Testis (tissue), 3 donors: ENCODE data around the gene SLU7. TPM values are rescaled to one million over a fixed set of nuclear protein-coding genes. Genes with fewer than 3 reads are reported as not detected.
"Not testable (repeated sequence)": the region's sequence is repeated elsewhere in the genome, so short reads cannot be mapped to it uniquely, and the experiment has no call there.

Experiments
- DNase-seq: peaks from one replicate; pipeline ENCODE4 v3.0.0-alpha.2; 2019
- H3K27ac ChIP-seq, 2 donors: fragments of 200-600 bp; sonication (generic); one replicate each; pipeline ENCODE4 v1.5.1; 2019
- H3K27me3 ChIP-seq: fragments of 200-600 bp; sonication (generic); one replicate; pipeline ENCODE4 v1.5.1; 2019
- H3K36me3 ChIP-seq: fragments of 200-600 bp; sonication (generic); one replicate; pipeline ENCODE4 v1.5.1; 2017; ENCODE audit warnings: low read depth; ENCODE audit errors: missing control alignments
- H3K4me1 ChIP-seq: fragments of 200-600 bp; sonication (generic); one replicate; pipeline ENCODE4 v1.5.1; 2019
- H3K4me3 ChIP-seq, 2 donors: fragments of 200-600 bp; sonication (generic); one replicate each; pipeline ENCODE4 v1.5.1; 2017 to 2019
- H3K9me3 ChIP-seq: fragments of 200-600 bp; sonication (generic); one replicate; pipeline ENCODE4 v1.5.1; 2017
- CTCF ChIP-seq, 3 experiments: fragments of 450-650 bp in 2 of 3; fragments of 200-600 bp in 1 of 3; sonication (generic) in 1 of 3; IDR thresholded peaks; one replicate each; pipeline ENCODE4 v1.5.1; 2016 to 2019; ENCODE audit warnings: antibody characterized with exemption in 3 of 3, mild to moderate bottlenecking in 2 of 3, moderate library complexity in 1 of 3
- POLR2A ChIP-seq: fragments of 450-650 bp; IDR thresholded peaks from one replicate; pipeline ENCODE4 v1.6.1; 2017; ENCODE audit warnings: antibody characterized with exemption, mild to moderate bottlenecking, moderate library complexity
- WGBS, 2 donors: methylation state at CpG; one replicate each; pipeline ENCODE4 v1.1.5; 2018; 5-methylcytosine and 5-hydroxymethylcytosine counted together
- intact Hi-C: fragments of 100-400 bp; cut with DNase I; formaldehyde crosslinking; loops from one replicate; pipeline ENCODE4 v1.15.1; 2023; ENCODE audit warnings: low total_unique reads
- polyA plus RNA-seq: library from polyadenylated mRNA; stranded (reverse); fragments of 350-450 nt; fragmentation: Illumina TruSeq; extraction: RNeasy Lipid Tissue Mini Kit (QIAGEN cat#74804); gene quantifications from one replicate; pipeline ENCODE4 v1.2.3, GENCODE V29; 2014; ENCODE audit warnings: low read depth, low replicate concordance; ENCODE audit not compliant: insufficient read depth
- total RNA-seq, 2 donors: library from RNA; depleted of rRNA; stranded (reverse); fragments of >200 nt; gene quantifications; one replicate each; pipeline ENCODE4 v1.2.3, GENCODE V29; 2016

The SLU7 gene
- total and polyA plus RNA-seq, 3 donors from 2014 or later = 60.1 to 100.0 (median 92.4) TPM

GRCh38 chr5:160438316-160439204 is 19.7 kb upstream of the SLU7 start:
- Histone ChIP-seq H3K36me3 (no peaks in the 10 kb centered on the region), H3K27me3 (no peaks in the 10 kb centered on the region), H3K4me3 (peak overlapping the region; percentile 29 to 54), H3K9me3 (no peaks in the 10 kb centered on the region), H3K4me1 (no peaks in the 10 kb centered on the region), H3K27ac (no peak overlapping the region)
- intact Hi-C loops = no loop called here
- WGBS, 2 donors = 5% methylated on average over 18 of the region's 18 CpGs
- TF ChIP-seq POLR2A = no peak
- TF ChIP-seq CTCF (IDR thresholded peaks at IDR 0.05) = peak in 2 of 3 experiments; percentile 57 to 62
- peak; percentile 65 for DNase-seq

DNA sequence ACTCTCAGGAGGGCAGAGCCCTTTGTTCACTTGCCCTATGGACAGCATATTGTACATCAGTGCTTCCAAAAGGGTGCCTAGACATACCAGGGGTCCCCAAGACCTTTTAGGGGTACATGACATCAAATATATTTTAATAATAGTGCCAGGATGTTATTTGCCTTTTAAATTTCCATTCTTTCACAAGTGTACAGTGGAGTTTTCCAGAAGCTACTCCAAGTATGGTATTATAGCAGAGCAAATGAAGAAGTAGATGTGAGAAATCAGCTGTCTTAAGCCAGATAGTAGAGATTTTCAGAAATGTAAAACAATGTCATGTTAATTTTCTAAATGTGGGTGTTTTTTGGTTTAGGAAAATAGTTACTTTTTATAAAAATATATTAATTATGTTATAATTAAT is 18.4 kb upstream of the SLU7 start:
- Histone ChIP-seq H3K27me3 (no peaks in the 10 kb centered on the region), H3K36me3 (no peaks in the 10 kb centered on the region), H3K4me3 (no peak overlapping the region), H3K9me3 (no peaks in the 10 kb centered on the region), H3K4me1 (no peaks in the 10 kb centered on the region), H3K27ac (no peak overlapping the region)
- intact Hi-C loops = no loop called here
- no peak for DNase-seq
- no peak for TF ChIP-seq CTCF (IDR thresholded peaks at IDR 0.05)
- no peak for TF ChIP-seq POLR2A

DNA sequence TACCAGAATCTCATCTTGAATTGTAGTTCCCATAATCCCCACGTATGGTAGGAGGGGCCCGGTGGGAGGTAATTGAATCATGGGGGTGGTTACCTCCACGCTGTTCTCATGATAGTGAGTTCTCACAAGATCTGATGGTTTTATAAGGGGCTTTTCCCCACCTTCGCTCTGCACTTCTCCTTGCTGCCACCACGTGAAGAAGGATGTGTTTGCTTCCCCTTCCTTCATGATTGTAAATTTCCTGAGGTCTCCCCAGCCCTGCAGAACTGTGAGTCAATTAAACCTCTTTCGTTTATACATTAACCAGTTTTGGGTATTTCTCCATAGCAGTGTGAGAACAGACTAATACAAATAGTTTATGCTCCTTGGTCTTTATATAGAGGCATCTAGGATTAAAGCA is 17.8 kb upstream of the SLU7 start:
- intact Hi-C loops, H3K4me1 ChIP-seq, H3K36me3 ChIP-seq, H3K27me3 ChIP-seq, H3K4me3 ChIP-seq, H3K9me3 ChIP-seq, DNase-seq, H3K27ac ChIP-seq: not testable (repeated sequence)
- WGBS, 2 donors = 52 to 55% methylated on average over 6 of the region's 6 CpGs

GRCh38 chr5:160436017-160436416 is 17.1 kb upstream of the SLU7 start:
- H3K27ac ChIP-seq = no peak overlapping the region
- H3K4me1 ChIP-seq = no peaks in the 10 kb centered on the region
- 92 to 97% methylated on average over 4 of the region's 4 CpGs for WGBS, 2 donors
- no peaks in the 10 kb centered on the region for H3K36me3 ChIP-seq
- DNase-seq = no peak
- no peaks in the 10 kb centered on the region for H3K27me3 ChIP-seq
- no peaks in the 10 kb centered on the region for H3K9me3 ChIP-seq
- TF ChIP-seq CTCF (IDR thresholded peaks at IDR 0.05) (no peak), POLR2A (no peak)
- no peak overlapping the region for H3K4me3 ChIP-seq
- intact Hi-C loops = no loop called here

- DNase-seq = no peak
- intact Hi-C loops = no loop called here
- H3K4me1 ChIP-seq = no peaks in the 10 kb centered on the region
- TF ChIP-seq POLR2A = no peak
- TF ChIP-seq CTCF (IDR thresholded peaks at IDR 0.05) = no peak
- H3K4me3 ChIP-seq = no peak overlapping the region
- 86 to 89% methylated on average over 1 of the region's 1 CpG for WGBS, 2 donors
- H3K9me3 ChIP-seq = no peaks in the 10 kb centered on the region
- H3K27me3 ChIP-seq = no peaks in the 10 kb centered on the region
- H3K36me3 ChIP-seq = no peaks in the 10 kb centered on the region
- no peak overlapping the region for H3K27ac ChIP-seq
Observed at GRCh38 chr5:160435532-160435931, 16.7 kb upstream of the SLU7 start.
